Skin epidermis (tissue), 12 donors: ENCODE data around the gene LINGO3.
"Not testable (repeated sequence)": the region's sequence is repeated elsewhere in the genome, so short reads cannot be mapped to it uniquely, and the experiment has no call there.

Experiments
- H3K27ac ChIP-seq, 21 experiments: fragments of 200-600 bp; sonication (generic) in 11 of 21; one replicate each; pipeline ENCODE4 v1.5.0; 2020; ENCODE audit warnings: mild to moderate bottlenecking in 3 of 21, inconsistent platforms in 2 of 21, moderate library complexity in 2 of 21
- H3K4me3 ChIP-seq, 7 experiments: fragments of 200-600 bp; sonication (generic) in 2 of 7; one replicate each; pipeline ENCODE4 v1.5.0; 2020; ENCODE audit warnings: inconsistent platforms in 2 of 7, mild to moderate bottlenecking in 2 of 7, moderate library complexity in 1 of 7

Gene LINGO3, protein sequence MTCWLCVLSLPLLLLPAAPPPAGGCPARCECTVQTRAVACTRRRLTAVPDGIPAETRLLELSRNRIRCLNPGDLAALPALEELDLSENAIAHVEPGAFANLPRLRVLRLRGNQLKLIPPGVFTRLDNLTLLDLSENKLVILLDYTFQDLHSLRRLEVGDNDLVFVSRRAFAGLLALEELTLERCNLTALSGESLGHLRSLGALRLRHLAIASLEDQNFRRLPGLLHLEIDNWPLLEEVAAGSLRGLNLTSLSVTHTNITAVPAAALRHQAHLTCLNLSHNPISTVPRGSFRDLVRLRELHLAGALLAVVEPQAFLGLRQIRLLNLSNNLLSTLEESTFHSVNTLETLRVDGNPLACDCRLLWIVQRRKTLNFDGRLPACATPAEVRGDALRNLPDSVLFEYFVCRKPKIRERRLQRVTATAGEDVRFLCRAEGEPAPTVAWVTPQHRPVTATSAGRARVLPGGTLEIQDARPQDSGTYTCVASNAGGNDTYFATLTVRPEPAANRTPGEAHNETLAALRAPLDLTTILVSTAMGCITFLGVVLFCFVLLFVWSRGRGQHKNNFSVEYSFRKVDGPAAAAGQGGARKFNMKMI

DNA sequence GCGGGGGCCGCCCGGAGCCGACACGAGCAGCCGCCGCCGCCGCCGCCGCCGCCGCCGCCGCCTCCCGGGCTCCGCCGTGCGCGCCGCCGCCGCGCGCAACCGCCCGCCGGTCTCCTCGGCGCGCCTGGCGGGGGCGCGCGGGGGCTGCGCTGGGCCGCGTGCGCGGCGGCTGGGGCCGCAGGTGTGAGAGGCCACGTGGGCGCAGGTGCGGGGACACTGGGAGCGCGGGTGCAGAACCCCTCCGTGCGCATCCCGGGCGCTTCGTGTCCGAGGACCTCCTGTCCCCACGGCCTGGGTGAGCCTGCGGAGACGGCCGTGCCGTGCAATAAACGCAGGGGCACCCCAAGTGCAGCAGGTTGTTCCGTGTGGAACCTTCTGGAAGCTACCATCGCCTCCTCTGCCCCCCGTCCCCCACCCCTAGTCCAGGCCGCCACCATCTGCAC lies at the start of gene LINGO3:
LINGO3 (minus strand) TSS at position 41 of the 443 bp plus-strand sequence. CDS start 16,378 bp downstream, outside the sequence.
- Histone ChIP-seq H3K4me3 (peak within 1 kb of the TSS in 1 of 7 experiments; percentile 26), H3K27ac (no peak within 1 kb of the TSS)

DNA sequence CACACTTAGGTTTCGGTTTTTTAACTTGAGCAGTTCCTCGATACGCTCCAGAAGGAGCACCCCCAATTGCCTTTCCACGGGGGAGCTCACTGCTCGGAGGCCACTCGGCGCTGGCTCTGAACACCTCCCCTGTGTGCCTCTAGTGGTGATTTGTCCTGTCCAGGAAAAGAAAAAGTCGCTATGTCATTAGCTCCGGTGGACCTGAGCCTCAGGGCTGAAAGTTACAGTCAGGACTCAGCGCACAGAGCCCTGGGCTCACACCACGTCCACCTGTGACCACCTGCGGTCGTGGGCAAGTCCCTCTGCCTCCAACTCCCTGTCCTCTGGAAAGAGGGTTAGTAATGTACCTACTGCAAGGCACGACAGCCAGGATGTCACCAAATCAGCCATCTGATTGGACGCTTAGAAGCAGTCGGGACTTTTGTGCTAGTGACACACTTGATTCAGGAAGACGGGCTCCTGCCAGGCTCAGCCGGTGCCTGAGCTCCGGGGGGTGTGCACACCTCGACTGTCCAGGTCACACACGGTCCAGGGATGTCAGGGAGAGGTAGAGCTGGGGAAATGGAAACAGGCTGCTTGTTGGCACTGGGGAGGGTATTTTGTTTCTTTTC lies 48.2 kb upstream of the LINGO3 start:
- H3K27ac ChIP-seq = no peak overlapping the region
- no peak overlapping the region for H3K4me3 ChIP-seq

DNA sequence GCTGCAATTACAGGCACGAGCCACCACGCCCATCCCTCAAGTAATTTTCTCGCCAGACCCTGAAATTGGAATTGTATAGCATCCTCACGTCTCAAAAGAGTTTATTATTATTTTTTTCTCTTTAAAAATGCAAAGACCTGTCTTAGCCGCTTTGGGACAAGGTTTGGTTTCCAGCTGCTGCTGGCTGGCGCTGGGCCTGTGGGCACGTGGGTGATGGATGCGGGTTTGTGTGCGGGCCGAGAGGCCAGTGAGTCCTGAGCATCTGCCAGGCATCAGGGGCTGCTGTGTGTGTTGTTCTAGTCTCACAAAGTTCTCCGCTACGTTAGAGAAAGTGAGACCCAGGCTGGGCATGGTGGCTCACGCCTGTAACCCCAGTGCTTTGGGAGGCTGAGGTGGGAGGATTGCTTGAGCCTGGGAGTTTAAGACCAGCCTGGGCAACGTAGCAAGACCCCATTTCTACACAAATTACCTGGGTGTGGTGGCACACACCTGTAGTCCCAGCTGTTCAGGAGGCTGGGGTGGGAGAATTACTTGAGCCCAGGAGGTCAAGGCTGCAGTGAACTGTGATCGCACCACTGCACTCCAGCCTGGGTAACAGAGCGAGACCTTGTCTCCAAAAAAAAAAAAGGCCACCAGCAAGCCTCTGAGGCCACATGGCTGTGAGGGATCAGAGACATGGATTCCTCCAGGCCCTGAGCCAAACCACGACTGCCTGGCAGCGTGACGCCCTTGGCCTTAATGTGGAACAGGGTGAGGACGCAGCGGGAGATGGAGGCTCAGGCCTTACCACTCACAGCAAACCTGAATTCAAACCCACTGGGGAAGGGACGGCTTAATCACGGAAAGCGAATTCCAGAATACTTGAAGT lies 47.4 kb upstream of the LINGO3 start:
- Histone ChIP-seq H3K27ac (no peak overlapping the region), H3K4me3 (no peak overlapping the region)

DNA sequence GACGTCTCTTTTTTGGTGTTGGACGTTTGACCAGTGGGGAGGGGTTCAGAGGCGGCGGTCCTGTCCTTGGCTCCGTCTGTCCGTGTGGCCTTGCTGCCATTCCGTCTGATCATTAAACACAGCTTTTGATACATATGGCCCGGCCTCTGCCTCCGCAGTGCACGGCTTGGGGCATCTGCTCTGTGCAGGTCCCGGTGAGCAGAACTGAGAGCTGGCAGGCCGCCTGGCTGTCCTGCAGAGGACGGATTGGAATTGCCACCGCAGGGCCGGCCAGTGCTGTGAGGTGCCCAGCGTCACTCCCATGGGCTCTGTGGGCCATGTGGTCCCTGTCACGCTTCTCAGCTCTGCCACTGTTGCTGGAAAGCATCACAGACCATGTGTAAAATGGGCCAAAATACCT lies 46.7 kb upstream of the LINGO3 start:
- Histone ChIP-seq H3K27ac (no peak overlapping the region), H3K4me3 (no peak overlapping the region)

DNA sequence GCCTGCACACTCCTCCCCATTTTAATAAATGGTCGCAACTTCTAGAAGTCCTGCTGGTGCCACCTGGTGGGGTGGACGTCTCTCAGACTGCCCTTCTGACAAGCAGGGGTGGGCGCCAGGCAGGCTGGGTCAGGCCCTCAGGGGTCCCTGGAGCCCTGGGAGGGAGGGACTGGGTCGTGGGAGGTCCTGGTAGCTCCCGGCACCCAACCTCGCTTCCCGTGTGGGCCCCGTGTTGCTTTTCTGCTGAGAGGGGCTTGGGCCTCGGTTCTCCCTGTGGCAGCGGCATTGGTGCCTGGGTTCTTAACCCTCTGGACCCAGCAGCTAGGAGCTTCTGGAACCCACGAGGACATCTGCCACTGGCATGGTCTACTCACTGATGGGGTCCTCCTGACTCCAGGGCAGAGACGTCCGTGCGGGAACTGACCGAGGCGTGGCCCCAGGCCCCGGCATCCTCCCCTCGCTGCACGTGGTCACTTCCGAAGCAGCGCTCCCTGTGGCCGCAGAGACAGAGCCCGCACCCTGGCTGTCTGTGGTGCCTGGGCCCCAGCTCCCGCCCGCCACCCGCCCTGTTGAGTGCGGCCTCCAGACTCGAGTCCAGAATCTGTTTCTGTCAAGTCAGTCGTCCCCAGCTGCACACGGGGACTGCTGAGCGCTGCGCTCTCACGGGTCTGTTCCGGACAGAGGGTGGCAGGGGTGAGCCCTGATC lies 46.1 kb upstream of the LINGO3 start:
- Histone ChIP-seq H3K4me3 (no peak overlapping the region), H3K27ac (no peak overlapping the region)

DNA sequence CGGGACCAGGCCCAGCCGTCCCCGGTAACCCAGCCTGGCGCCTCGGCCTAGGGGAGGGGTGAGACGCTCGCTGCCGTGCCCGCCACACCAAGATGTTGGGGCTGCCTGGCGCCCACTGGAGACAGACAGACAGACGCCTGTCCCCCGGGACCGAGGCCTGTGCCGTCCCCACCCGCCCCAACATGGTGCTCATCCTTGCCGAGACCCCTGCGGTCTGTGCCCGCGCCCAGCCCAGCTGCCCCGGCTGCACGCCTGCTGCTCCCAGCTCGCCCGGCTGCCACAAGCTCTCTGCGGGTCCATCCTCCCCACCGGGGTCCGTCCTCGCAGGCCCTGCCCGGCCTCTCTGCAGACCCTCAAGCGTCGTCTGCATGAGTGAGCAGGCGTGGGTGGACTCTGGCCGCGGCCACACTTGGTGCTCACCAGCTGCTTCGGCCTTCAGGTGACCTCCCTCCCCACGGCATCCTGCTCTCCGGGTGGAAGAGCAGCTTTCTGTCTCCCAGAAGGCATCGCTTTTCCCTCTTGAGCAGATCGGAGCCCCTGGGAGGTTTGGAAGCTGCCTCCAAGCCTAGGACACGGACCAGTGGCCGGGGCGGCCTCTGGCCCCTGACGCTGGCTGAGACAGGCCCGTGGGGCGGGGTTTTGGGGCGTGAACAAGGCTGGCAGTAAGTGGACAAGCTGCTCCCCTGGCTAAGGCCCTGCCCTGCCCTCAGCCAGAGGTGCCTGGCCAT lies 45.4 kb upstream of the LINGO3 start:
- H3K4me3 ChIP-seq = no peak overlapping the region
- no peak overlapping the region for H3K27ac ChIP-seq

DNA sequence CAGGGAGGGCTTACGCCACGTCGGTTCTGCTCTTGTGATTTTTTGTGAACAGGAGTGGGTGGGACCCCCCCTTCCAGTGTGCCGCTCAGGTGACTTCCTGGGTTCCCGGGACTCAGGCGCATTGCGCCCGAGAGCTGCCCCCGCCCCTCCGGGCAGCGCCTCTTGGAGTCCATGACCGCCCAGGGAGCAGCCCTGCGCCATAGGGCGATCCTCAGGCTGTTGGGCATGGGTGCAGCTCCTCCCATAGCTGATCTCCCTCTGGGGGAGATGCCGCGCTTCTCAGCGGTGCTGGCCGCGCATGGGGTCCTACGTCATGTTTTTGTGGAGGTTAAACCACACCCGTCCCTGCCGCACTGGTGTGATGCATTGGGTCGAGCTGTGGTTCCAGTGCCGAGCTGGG lies 44.2 kb upstream of the LINGO3 start:
- H3K27ac ChIP-seq = no peak overlapping the region
- H3K4me3 ChIP-seq = no peak overlapping the region

DNA sequence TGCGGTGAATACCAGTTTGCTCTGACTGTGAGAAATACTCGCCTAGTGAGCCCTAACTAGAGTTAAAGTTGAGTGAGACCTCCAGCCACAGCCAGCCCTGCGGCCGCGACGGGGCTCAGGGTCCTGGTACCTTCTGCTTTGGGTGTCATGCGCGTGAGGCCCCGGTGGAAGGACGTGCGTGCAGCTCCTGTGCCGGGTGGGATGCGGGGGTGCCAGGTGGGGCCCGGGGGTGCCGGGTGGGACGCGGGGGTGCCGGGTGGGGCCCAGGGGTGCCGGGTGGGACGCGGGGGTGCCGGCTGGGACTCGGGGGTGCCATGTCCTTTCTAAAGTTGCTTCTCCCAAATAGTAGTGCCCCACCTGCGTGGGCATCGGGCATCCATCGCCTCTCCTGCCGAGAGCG lies 43.6 kb upstream of the LINGO3 start:
- no peak overlapping the region for H3K4me3 ChIP-seq
- no peak overlapping the region for H3K27ac ChIP-seq

DNA sequence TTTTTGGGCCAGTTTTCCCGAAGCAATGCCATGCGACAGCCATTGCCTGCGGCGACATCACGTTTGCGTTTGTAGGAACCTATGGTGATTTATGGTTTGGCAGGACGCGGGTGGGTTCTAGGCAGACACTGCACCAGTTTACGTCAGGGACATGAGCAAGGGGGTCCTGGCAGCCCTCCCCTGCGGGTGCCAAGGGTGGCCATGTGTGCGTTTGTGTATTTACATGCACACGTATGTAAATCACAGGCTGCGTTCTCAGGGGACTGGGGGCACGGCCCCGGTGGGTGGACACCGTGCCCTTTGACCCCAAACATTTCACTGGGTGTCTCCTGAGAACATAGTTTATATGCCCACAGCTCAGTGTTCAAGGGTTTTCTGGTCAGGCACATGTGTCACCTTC lies 42.7 kb upstream of the LINGO3 start:
- Histone ChIP-seq H3K27ac (no peak overlapping the region), H3K4me3 (no peak overlapping the region)

DNA sequence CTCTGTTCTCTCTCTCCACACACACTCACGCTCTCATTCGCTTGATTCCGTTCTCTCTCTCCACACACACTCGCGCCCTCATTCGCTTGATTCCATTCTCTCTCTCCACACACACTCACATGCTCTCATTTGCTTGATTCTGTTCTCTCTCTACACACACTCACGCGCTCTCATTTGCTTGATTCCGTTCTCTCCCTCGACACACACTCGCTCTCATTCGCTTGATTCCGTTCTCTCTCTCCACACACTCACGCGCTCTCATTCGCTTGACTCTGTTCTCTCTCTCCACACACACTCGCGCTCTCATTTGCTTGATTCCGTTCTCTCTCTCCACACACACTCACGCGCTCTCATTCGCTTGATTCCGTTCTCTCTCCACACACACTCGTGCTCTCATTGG lies 41.9 kb upstream of the LINGO3 start:
- not testable (repeated sequence) for H3K4me3 ChIP-seq

DNA sequence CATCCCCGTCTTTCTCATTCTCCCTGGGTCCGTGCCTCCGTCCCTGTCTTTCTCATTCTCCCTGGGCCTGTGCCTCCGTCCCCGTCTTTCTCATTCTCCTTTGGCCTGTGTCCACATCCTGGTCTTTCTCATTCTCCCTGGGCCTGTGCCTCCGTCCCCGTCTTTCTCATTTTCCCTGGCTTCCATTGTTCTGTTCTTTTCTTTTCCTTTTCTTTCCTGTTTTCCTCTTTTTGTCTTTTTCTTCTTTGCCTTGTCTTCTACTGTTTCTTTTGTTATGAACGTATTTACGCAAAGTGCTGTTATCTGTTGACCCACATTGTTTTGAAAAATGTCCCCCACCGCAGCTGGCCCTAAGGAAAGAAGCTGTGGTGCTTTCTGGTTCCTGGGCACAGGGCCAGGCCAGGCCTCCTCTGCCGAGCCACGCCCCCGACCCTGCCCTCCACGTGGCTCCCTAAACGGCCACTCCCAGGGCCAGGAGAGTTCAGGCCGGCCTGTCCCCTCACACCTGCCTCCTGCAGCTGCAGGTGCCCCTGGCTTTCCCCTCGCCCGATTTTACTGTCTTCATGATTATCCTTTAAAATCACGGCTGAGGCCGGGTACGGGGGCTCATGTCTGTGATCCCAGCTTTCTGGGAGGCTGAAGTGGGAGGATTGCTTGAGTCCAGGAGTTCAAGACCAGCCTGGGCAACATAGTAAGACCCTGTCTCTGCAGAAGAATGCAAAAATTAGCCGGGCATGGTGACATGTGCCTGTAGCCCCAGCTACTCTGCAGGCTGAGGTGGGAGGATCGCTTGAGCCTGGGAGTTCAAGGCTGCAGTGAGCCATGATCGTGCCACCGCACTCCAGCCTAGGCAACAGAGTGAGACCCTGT lies 38.1 kb upstream of the LINGO3 start:
- no peak overlapping the region for H3K27ac ChIP-seq

More for the DNA sequence above, 41.9 kb upstream of the LINGO3 start:
- H3K27ac ChIP-seq = not testable (repeated sequence)

DNA sequence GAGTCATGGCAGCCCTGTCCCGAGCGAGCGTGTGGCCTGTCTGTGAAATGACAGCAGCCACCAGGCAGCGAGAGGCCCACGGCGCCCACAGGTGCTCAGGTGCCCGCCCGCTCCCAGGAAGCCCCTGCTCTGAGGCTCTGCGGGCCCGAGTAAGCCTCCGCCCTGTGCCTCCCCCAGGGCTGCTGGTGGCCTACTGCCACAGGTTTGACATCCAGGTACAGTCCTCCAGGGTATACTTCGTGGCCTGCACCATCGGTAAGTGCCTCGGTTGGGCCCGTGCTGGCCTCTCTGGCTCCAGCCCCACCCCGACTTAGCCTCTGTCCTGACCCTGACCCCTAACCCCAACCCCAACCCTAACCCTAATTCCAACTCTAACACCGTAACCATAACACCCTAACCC lies 37.1 kb upstream of the LINGO3 start:
- Histone ChIP-seq H3K27ac (no peak overlapping the region), H3K4me3 (no peak overlapping the region)

More for the DNA sequence above, 38.1 kb upstream of the LINGO3 start:
- H3K4me3 ChIP-seq = no peak overlapping the region

DNA sequence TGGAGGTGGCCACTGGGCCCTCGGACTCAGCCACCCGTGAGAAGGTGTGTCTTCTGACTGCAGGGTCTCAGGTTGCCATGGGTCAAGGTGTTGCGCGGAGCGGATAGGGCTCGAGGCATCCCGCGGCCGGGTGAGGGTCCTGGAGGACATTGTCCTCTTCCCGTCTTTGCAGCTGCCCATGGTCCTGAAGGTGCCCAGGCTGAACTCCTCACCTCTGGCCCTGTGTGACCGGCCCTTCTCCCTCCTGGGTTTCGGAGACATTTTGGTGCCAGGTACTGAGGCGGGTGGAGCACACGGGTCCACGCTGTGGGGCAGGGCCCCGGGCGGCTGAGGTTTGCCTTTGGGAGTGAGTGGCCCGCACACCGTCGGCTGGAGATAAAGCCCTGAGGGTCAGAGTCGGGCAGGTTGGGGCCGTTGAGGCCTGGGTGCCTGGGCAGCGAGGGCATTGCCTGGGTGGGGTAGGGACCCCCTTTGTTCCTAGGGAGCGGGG lies 36.5 kb upstream of the LINGO3 start:
- Histone ChIP-seq H3K4me3 (no peak overlapping the region), H3K27ac (no peak overlapping the region)

DNA sequence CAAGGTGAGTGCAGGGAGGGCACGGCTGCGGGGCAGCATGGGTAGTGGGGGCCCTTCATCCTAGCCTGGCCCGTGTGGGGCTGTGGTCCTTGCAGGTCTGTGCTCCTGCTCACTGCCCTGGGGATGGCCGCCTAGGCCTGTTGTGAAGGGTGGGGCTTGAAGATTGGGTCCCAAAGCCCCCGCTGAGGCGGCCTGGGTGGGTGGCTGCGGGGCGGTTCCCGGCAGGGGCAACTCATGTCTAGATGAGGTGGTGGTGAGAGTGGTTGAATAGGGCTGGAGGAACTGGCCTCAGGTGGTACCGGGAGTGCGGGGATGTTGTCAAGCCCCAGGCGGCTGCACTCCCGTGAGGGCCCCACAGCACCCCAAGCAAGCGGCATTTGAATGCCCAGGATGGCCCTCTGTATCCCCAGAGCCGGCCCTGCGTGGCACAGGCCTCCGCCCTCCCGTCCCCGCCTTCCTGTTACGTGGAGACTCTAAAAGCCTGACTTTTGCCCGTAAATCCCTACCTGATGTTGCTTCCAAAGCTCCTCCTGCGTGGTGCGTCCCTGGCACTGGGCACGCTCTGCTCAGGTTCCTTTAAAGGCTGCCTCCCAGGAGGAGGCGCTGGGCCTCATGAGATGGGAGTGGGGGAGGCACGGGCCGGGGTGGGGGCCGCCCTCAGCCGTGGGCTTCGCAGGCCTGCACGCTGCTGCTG lies 35.5 kb upstream of the LINGO3 start:
- no peak overlapping the region for H3K27ac ChIP-seq
- H3K4me3 ChIP-seq = no peak overlapping the region

DNA sequence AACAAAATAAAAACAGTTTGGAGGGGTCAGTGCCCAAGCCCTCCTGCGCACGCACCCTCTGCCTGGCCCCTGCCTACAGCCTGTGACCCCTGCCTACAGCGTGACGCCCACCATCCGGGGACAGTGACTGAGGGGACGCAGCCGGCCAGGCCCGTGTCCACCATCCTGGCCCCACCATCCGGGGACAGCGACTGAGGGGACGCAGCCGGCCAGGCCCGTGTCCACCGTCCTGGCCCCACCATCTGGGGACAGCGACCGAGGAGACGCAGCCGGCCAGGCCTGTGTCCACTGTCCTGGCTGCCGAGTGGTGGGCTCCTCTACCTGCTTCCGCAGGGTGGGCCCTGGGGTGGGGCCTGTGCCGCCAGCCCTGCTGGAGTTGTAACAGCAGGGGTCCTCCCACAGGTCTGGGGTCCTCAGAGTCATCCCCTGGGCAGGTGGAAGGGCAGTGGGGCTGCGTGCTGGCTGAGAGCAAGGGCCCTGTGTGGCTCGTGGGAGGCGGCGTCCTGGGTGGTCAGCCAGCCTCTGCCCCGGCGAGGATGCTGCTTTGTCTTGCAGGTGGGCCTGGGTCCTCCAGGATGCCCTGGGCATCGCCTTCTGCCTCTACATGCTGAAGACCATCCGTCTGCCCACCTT lies 34.8 kb upstream of the LINGO3 start:
- H3K4me3 ChIP-seq = no peak overlapping the region

DNA sequence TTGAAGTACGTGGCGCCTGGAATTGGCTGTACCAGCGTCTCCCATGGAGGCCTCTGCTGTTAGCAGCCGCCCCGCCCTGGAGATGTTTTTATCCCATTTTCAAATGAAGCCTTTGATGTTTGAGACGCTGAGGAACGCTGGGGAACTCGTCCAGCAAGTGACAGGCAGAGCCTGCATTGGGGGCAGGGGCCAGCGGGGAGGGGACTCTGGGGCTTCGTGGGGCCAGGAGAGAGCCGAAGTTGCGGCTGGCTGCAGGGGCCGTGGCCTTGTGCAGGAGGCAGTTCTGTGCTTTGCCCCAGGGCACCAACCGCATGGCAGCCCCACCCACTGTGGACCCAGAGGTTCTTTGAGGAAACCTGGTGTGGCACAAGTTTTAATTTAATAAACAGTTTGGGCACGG lies 34.0 kb upstream of the LINGO3 start:
- Histone ChIP-seq H3K4me3 (no peak overlapping the region), H3K27ac (peak overlapping the region in 3 of 21 experiments; percentile 27 to 46 (median 34))

More for the DNA sequence above, 34.8 kb upstream of the LINGO3 start:
- H3K27ac ChIP-seq = no peak overlapping the region
